Measurements from ENCODE around the gene STOX1.

Gene STOX1

DNA sequence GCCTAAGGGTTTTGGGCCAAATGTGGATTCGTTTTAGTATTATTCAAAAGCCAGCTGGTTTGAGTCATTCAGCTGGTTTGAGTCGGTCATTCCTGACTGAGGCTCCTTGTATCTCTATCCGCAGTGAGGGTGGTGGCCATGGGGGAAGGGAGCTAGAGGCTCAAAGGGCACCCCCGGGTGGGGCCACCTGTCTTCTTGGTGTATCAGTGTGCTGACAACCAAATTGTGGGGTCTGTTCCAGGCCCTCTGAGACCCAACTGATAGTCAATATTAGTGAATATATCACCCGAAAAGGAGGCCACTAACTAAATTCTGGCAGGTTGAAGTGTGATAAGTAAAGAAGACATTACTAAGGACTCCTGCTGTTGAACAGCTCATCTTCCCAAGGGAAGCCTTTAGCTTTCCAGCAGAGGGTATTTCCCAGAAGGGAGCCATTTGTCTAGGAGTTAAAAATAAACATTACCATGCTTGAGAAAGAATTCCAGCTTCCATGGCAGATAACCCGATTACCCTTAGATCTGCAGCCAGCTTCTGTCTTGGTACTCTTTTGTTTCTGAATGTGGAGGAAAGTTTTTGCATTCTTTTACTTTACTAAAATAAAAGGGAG, 43.9 kb downstream of the STOX1 start:
- no peaks in the 10 kb centered on the region for H3K27me3 ChIP-seq
- H3K9me3 ChIP-seq: no peaks in the 10 kb centered on the region
- no peak overlapping the region for H3K4me3 ChIP-seq (ENCODE audit: low read depth in 1 of 2, low read length in 1 of 2)
- TF ChIP-seq, protein P1, sequence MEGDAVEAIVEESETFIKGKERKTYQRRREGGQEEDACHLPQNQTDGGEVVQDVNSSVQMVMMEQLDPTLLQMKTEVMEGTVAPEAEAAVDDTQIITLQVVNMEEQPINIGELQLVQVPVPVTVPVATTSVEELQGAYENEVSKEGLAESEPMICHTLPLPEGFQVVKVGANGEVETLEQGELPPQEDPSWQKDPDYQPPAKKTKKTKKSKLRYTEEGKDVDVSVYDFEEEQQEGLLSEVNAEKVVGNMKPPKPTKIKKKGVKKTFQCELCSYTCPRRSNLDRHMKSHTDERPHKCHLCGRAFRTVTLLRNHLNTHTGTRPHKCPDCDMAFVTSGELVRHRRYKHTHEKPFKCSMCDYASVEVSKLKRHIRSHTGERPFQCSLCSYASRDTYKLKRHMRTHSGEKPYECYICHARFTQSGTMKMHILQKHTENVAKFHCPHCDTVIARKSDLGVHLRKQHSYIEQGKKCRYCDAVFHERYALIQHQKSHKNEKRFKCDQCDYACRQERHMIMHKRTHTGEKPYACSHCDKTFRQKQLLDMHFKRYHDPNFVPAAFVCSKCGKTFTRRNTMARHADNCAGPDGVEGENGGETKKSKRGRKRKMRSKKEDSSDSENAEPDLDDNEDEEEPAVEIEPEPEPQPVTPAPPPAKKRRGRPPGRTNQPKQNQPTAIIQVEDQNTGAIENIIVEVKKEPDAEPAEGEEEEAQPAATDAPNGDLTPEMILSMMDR (IDR thresholded peaks at IDR 0.05): no peak
- H3K36me3 ChIP-seq: no peaks in the 10 kb centered on the region
- H3K4me1 ChIP-seq (ENCODE audit: control insufficient read depth in 1 of 2, insufficient read depth in 1 of 2, low read depth in 1 of 2, low read length in 1 of 2): no peaks in the 10 kb centered on the region
- no peak overlapping the region for H3K27ac ChIP-seq

DNA sequence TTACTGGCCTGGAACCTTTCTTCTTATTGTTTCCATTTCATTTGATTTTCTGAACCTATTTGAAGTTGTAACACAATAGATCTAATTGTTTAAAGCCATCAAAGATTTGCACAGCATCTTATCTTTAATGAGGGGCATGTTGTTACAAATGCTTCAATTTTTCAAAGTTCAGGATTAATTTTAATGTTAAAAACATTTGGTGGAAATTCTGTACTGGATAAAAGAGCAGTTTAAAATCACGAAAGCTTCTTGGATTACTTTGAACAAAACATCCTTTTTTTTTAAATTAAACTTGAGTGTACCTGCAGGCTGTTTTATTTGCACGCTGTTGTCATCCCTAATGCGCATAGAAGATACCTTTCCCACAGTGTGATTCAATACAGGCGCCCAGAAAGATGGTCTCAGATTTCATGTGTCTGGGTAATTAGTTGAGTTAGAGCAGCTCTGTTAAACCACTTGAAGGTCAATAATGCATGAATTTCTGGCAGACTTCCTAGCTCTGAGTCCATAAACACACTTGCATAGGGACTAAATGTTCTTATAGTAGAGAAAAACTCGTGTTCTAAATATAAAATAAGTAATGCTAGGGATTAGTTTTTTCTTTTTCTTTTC, 44.5 kb downstream of the STOX1 start:
- H3K27me3 ChIP-seq: no peaks in the 10 kb centered on the region
- TF ChIP-seq, protein P1 (IDR thresholded peaks at IDR 0.05): no peak
- H3K27ac ChIP-seq: no peak overlapping the region
- no peaks in the 10 kb centered on the region for H3K9me3 ChIP-seq
- H3K4me3 ChIP-seq (ENCODE audit: low read depth in 1 of 2, low read length in 1 of 2): no peak overlapping the region
- no peaks in the 10 kb centered on the region for H3K36me3 ChIP-seq
- no peaks in the 10 kb centered on the region for H3K4me1 ChIP-seq (ENCODE audit: control insufficient read depth in 1 of 2, insufficient read depth in 1 of 2, low read depth in 1 of 2, low read length in 1 of 2)

DNA sequence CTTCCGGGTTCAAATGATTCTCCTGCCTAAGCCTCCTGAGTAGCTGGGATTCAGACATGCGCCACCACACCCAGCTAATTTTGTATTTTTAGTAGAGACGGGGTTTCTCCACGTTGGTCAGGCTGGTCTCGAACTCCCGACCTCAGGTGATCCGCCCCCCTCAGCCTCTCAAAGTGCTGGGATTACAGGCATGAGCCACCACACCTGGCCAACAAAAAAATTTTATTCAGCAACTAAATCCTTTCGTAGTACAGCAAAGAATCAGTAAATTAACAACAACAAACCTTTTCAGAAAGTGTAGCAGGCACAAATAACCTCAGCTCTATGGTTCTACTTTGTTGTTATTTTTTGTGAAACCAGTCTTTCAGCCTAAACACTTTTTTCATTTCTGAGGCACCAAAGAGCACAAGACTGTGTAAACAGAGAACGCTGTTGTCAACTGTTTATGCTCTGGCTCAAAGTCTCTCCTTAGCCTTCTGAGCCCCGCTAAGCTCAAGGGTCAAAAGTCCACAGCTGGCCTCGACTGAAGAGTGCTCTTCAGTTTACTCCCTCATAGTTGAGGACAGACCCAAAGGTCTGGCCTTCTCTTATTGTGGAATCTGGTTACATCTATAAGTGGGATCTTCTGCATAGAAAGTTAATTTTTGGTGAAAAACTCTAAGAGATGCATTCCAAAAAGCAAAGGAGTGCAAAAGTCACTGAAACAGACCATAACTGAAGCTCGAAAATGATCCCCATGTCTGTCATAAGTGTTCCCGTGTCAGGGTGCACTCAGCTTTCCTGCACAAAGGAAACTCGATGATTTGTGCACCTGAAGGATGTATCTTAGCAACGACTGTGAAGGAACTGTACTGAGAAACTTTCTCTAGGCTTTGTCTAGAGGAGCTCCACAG, 49.2 kb downstream of the STOX1 start:
- Histone ChIP-seq H3K9me3 (no peaks in the 10 kb centered on the region), H3K36me3 (no peaks in the 10 kb centered on the region), H3K4me3 (ENCODE audit: low read depth in 1 of 2, low read length in 1 of 2) (no peak overlapping the region), H3K4me1 (ENCODE audit: control insufficient read depth in 1 of 2, insufficient read depth in 1 of 2, low read depth in 1 of 2, low read length in 1 of 2) (no peaks in the 10 kb centered on the region), H3K27me3 (no peaks in the 10 kb centered on the region), H3K27ac (no peak overlapping the region)
- TF ChIP-seq, protein P1 (IDR thresholded peaks at IDR 0.05): no peak

DNA sequence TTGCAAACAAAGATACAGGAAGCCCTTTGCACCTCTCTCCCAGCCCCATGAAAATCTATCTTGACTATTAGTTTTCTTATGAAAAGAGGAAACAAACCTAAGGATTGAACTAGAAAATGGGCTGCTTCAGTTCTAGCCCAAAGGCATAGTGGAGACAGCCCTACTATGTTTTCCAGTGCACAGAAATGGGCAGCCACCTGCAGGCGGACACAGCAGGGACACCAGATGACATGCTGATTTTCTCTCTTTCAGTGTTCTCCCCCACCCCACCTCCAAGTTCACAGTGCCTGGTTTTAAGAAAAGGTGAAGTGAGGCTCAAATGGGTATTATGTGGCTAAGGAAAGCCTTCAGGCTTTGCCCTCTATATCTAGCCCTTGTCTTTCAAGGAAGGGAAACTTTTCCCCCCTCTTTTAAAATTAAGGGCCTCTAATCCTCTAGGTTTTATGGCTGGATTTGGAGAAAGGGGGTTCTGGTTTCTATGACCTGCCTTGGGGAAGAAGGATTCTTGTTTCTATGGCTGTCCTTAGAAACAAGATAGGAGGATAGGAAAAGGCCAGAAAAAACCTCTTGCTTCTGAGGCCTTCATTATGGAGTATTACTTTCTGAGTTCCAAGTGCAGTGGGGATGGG, 50.3 kb downstream of the STOX1 start:
- Histone ChIP-seq H3K27me3 (no peaks in the 10 kb centered on the region), H3K36me3 (no peaks in the 10 kb centered on the region), H3K4me3 (ENCODE audit: low read depth in 1 of 2, low read length in 1 of 2) (no peak overlapping the region), H3K4me1 (ENCODE audit: control insufficient read depth in 1 of 2, insufficient read depth in 1 of 2, low read depth in 1 of 2, low read length in 1 of 2) (no peaks in the 10 kb centered on the region), H3K9me3 (no peaks in the 10 kb centered on the region), H3K27ac (no peak overlapping the region)
- TF ChIP-seq, protein P1 (IDR thresholded peaks at IDR 0.05): no peak

DNA sequence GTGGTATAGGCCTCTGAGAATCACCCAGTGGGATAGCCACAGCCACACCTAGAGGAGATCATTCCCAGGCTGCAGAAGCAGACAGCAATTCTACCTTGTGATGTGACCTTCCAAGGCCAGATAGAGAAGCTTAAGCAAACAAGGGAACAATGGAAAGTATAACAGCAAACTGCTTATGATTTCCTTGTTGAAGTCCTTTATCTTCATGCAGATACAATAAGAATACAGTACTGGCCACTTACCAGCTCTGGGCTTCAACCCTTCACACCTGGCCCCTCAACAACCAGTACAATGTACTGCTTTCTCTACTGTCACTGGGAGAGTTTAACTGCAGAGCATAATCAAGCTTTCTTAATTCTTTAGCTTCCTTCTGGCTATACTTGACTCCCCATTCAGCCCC, 51.2 kb downstream of the STOX1 start:
- Histone ChIP-seq H3K9me3 (no peaks in the 10 kb centered on the region), H3K4me1 (ENCODE audit: control insufficient read depth in 1 of 2, insufficient read depth in 1 of 2, low read depth in 1 of 2, low read length in 1 of 2) (no peaks in the 10 kb centered on the region), H3K4me3 (ENCODE audit: low read depth in 1 of 2, low read length in 1 of 2) (no peak overlapping the region), H3K27ac (no peak overlapping the region), H3K36me3 (no peaks in the 10 kb centered on the region), H3K27me3 (no peaks in the 10 kb centered on the region)
- TF ChIP-seq, protein P1 (IDR thresholded peaks at IDR 0.05): no peak

Data from neutrophil (primary cell).